WTC11 (cell line): ENCODE results near the gene RNF40. TPM values are rescaled to one million over a fixed set of nuclear protein-coding genes. Genes with fewer than 3 reads are reported as not detected.

Source experiments
- ATAC-seq: fragments of 200-7000 bp; cut with Tn5 transposase; 2 replicates; pipeline ENCODE4 v1.10.0; 2021; ENCODE audit warnings: mild to moderate bottlenecking, moderate library complexity
- CTCF ChIA-PET: fragments of 300-600 bp; sonication (Branson Sonifier 250); formaldehyde crosslinking; loops from one replicate; lab custom pipeline; 2021; ENCODE audit warnings: antibody characterized with exemption; lab: Charles Lee
- POLR2A ChIA-PET: fragments of 350-600 bp; sonication (Branson Sonifier 250); formaldehyde crosslinking; loops from one replicate; lab custom pipeline; 2021; ENCODE audit warnings: antibody characterized with exemption; lab: Charles Lee
- DNase-seq: peaks from one replicate; pipeline ENCODE4 v3.0.0; 2021; ENCODE audit warnings: low spot score
- H3K27ac Mint-ChIP-seq: 2 replicates; pipeline ENCODE4 v1.8.0; 2021; ENCODE audit warnings: mixed read lengths
- H3K27me3 Mint-ChIP-seq: 2 replicates; pipeline ENCODE4 v1.8.0; 2021; ENCODE audit warnings: low read depth, mild to moderate bottlenecking, moderate library complexity, mixed read lengths
- H3K36me3 Mint-ChIP-seq: 2 replicates; pipeline ENCODE4 v1.8.0; 2021; ENCODE audit warnings: mixed read lengths
- H3K4me1 Mint-ChIP-seq: 2 replicates; pipeline ENCODE4 v1.8.0; 2022; ENCODE audit warnings: mixed read lengths
- H3K4me3 Mint-ChIP-seq: 2 replicates; pipeline ENCODE4 v1.8.0; 2021; ENCODE audit warnings: mild to moderate bottlenecking, moderate library complexity, mixed read lengths
- H3K9me3 Mint-ChIP-seq: 2 replicates; pipeline ENCODE4 v1.8.0; 2021; ENCODE audit warnings: mixed read lengths
- ELF4 ChIP-seq: sonication (generic); formaldehyde crosslinking; IDR thresholded peaks from 2 replicates; pipeline ENCODE4 v1.8.1; 2022; ENCODE audit warnings: low read depth, mild to moderate bottlenecking, moderate library complexity, missing genetic modification reagents
- MXD4 ChIP-seq: fragments of 250-450 bp; sonication (Bioruptor Pico); IDR thresholded peaks from 2 replicates; pipeline ENCODE4 v1.8.0; 2021; ENCODE audit warnings: mild to moderate bottlenecking, moderate library complexity, borderline replicate concordance
- NFATC4 ChIP-seq: fragments of 250-450 bp; sonication (Bioruptor Pico); IDR thresholded peaks from 2 replicates; pipeline ENCODE4 v1.9.0; 2021; ENCODE audit warnings: mild to moderate bottlenecking
- NFE2L1 ChIP-seq: sonication (generic); formaldehyde crosslinking; IDR thresholded peaks from 2 replicates; pipeline ENCODE4 v1.8.1; 2023; ENCODE audit warnings: missing genetic modification reagents
- NR1H2 ChIP-seq: sonication (generic); formaldehyde crosslinking; IDR thresholded peaks from 2 replicates; pipeline ENCODE4 v1.9.0; 2021; ENCODE audit warnings: mild to moderate bottlenecking, moderate library complexity, missing genetic modification reagents
- SOX15 ChIP-seq: fragments of 250-450 bp; sonication (Bioruptor Pico); IDR thresholded peaks from 2 replicates; pipeline ENCODE4 v1.9.0; 2021; ENCODE audit warnings: mild to moderate bottlenecking
- SP1 ChIP-seq: sonication (generic); formaldehyde crosslinking; conservative IDR thresholded peaks from 2 replicates; pipeline ENCODE4 v1.8.1; 2022; ENCODE audit warnings: missing genetic modification reagents
- TEAD1 ChIP-seq: sonication (generic); formaldehyde crosslinking; IDR thresholded peaks from 2 replicates; pipeline ENCODE4 v1.8.0; 2022; ENCODE audit warnings: mild to moderate bottlenecking, missing genetic modification reagents
- TP53 ChIP-seq: sonication (generic); formaldehyde crosslinking; IDR thresholded peaks from 2 replicates; pipeline ENCODE4 v1.8.1; 2023; ENCODE audit warnings: mild to moderate bottlenecking, missing genetic modification reagents
- ZBTB21 ChIP-seq: sonication (generic); formaldehyde crosslinking; IDR thresholded peaks from 2 replicates; pipeline ENCODE4 v1.8.1; 2023; ENCODE audit warnings: mild to moderate bottlenecking, missing genetic modification reagents, borderline replicate concordance
- ZNF219 ChIP-seq: sonication (generic); formaldehyde crosslinking; IDR thresholded peaks from 2 replicates; pipeline ENCODE4 v1.8.0; 2023; ENCODE audit warnings: missing genetic modification reagents, mild to moderate bottlenecking, borderline replicate concordance
- ZNF423 ChIP-seq: fragments of 250-450 bp; sonication (Bioruptor Pico); IDR thresholded peaks from 2 replicates; pipeline ENCODE4 v2.1.2; 2022; ENCODE audit warnings: mild to moderate bottlenecking, moderate library complexity
- ZNF671 ChIP-seq: fragments of 250-450 bp; sonication (Bioruptor Pico); IDR thresholded peaks from 2 replicates; pipeline ENCODE4 v1.8.0; 2021; ENCODE audit warnings: mild to moderate bottlenecking
- total RNA-seq: library from RNA; stranded (reverse); gene quantifications from 3 replicates; pipeline ENCODE4 v1.2.3, GENCODE V29; 2021
- TF ChIP-seq, protein P1 (sequence below): sonication (generic); formaldehyde crosslinking; IDR thresholded peaks from 2 replicates; pipeline ENCODE4 v1.8.0; 2023; ENCODE audit warnings: mild to moderate bottlenecking, missing genetic modification reagents
- TF ChIP-seq, protein P2 (sequence below): sonication (generic); formaldehyde crosslinking; IDR thresholded peaks from 2 replicates; pipeline ENCODE4 v1.8.0; 2023; ENCODE audit warnings: missing genetic modification reagents
- TF ChIP-seq, protein P3 (sequence below): fragments of 250-450 bp; sonication (Bioruptor Pico); IDR thresholded peaks from 2 replicates; pipeline ENCODE4 v1.9.0; 2021; ENCODE audit warnings: mild to moderate bottlenecking, borderline replicate concordance
- TF ChIP-seq, protein P4 (sequence below): fragments of 250-450 bp; sonication (Bioruptor Pico); IDR thresholded peaks from 2 replicates; pipeline ENCODE4 v1.9.0; 2021; ENCODE audit warnings: mild to moderate bottlenecking
- TF ChIP-seq, protein P5 (sequence below): sonication (generic); formaldehyde crosslinking; IDR thresholded peaks from 2 replicates; pipeline ENCODE4 v1.8.1; 2023; ENCODE audit warnings: mild to moderate bottlenecking, missing genetic modification reagents, moderate library complexity
- TF ChIP-seq, protein P6 (sequence below): sonication (generic); formaldehyde crosslinking; IDR thresholded peaks from 2 replicates; pipeline ENCODE4 v1.8.1; 2023; ENCODE audit warnings: mild to moderate bottlenecking, moderate library complexity, missing genetic modification reagents
- TF ChIP-seq, protein P7 (sequence below): sonication (generic); formaldehyde crosslinking; IDR thresholded peaks from 2 replicates; pipeline ENCODE4 v1.8.0; 2022; ENCODE audit warnings: mild to moderate bottlenecking, missing genetic modification reagents
- TF ChIP-seq, protein P8 (sequence below): fragments of 250-450 bp; sonication (Bioruptor Pico); IDR thresholded peaks from 2 replicates; pipeline ENCODE4 v2.1.2; 2022; ENCODE audit warnings: mild to moderate bottlenecking, moderate library complexity
- TF ChIP-seq, protein P9 (sequence below): sonication (generic); formaldehyde crosslinking; IDR thresholded peaks from 2 replicates; pipeline ENCODE4 v1.8.0; 2022; ENCODE audit warnings: mild to moderate bottlenecking, missing genetic modification reagents

RNF40 gene
- total RNA-seq, 1 experiment from 2014 or later, result 77.1 TPM

DNA sequence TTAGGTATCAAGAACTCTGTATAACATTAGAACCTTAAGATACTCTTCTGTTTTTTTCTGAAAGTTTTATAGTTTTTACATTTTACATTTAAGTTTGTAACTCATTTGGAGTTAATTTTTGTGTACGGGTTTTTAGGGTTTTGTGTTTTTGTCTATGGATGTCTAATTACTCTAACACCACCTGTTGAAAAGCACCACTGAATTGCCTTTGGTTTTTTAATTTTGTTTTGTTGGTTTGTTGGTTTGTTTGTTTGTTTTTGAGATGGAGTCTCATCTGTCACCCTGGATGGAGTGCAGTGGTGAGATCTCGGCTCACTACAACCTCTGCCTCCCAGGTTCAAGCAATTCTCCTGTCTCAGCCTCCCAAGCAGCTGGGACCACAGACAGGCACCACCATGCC lies 54.6 kb downstream of the RNF40 start (continued):
- TF ChIP-seq, protein P1, sequence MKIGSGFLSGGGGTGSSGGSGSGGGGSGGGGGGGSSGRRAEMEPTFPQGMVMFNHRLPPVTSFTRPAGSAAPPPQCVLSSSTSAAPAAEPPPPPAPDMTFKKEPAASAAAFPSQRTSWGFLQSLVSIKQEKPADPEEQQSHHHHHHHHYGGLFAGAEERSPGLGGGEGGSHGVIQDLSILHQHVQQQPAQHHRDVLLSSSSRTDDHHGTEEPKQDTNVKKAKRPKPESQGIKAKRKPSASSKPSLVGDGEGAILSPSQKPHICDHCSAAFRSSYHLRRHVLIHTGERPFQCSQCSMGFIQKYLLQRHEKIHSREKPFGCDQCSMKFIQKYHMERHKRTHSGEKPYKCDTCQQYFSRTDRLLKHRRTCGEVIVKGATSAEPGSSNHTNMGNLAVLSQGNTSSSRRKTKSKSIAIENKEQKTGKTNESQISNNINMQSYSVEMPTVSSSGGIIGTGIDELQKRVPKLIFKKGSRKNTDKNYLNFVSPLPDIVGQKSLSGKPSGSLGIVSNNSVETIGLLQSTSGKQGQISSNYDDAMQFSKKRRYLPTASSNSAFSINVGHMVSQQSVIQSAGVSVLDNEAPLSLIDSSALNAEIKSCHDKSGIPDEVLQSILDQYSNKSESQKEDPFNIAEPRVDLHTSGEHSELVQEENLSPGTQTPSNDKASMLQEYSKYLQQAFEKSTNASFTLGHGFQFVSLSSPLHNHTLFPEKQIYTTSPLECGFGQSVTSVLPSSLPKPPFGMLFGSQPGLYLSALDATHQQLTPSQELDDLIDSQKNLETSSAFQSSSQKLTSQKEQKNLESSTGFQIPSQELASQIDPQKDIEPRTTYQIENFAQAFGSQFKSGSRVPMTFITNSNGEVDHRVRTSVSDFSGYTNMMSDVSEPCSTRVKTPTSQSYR (CRISPR knock-in tag), result no peak
- TF ChIP-seq TP53 (no peak), SOX15 (CRISPR knock-in tag) (no peak)

DNA sequence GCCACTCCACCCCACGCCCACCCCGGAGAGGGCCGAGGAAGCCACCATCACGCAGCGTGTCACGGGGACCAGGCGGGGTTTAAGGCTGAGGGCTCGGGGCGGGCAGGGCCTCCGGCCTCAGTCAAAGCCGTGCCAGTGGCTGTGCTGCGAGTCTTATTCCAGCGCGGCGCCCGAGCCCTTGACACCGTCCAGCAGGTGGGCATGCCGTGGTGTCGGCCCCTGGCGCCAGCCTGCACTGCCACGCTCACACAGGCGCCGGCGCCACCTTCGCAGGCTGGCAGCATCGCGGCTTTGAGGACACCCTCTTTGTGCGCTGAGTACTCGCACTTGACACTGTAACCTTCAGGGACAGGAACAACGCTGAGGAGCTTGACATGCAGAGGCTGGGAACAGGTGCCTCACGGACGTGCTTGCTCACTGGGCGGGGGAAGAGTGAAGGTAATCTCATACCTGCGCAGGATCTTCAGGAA lies 58.9 kb downstream of the RNF40 start:
- Mint-ChIP-seq H3K9me3 (no peaks in the 10 kb centered on the region), H3K4me3 (no peak overlapping the region), H3K27me3 (peaks cover 6% of the 10 kb centered on the region), H3K36me3 (no peaks in the 10 kb centered on the region), H3K4me1 (no peaks in the 10 kb centered on the region), H3K27ac (no peak overlapping the region)
- ChIA-PET POLR2A (no interaction called here), CTCF (interaction anchor here (0.6 to 1.7 kb wide), 2 partner anchors 24 to 29 kb away, joined by 3 to 5 read pairs; no protein-coding TSS in a partner anchor)
- TF ChIP-seq, protein P2, sequence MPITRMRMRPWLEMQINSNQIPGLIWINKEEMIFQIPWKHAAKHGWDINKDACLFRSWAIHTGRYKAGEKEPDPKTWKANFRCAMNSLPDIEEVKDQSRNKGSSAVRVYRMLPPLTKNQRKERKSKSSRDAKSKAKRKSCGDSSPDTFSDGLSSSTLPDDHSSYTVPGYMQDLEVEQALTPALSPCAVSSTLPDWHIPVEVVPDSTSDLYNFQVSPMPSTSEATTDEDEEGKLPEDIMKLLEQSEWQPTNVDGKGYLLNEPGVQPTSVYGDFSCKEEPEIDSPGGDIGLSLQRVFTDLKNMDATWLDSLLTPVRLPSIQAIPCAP (CRISPR knock-in tag), result no peak
- no peak for TF ChIP-seq ZNF219 (CRISPR knock-in tag)
- no peak for TF ChIP-seq SP1
- TF ChIP-seq TEAD1, result no peak
- no peak for TF ChIP-seq MXD4 (CRISPR knock-in tag)
- no peak for TF ChIP-seq ZNF671 (CRISPR knock-in tag)
- TF ChIP-seq, protein P3, sequence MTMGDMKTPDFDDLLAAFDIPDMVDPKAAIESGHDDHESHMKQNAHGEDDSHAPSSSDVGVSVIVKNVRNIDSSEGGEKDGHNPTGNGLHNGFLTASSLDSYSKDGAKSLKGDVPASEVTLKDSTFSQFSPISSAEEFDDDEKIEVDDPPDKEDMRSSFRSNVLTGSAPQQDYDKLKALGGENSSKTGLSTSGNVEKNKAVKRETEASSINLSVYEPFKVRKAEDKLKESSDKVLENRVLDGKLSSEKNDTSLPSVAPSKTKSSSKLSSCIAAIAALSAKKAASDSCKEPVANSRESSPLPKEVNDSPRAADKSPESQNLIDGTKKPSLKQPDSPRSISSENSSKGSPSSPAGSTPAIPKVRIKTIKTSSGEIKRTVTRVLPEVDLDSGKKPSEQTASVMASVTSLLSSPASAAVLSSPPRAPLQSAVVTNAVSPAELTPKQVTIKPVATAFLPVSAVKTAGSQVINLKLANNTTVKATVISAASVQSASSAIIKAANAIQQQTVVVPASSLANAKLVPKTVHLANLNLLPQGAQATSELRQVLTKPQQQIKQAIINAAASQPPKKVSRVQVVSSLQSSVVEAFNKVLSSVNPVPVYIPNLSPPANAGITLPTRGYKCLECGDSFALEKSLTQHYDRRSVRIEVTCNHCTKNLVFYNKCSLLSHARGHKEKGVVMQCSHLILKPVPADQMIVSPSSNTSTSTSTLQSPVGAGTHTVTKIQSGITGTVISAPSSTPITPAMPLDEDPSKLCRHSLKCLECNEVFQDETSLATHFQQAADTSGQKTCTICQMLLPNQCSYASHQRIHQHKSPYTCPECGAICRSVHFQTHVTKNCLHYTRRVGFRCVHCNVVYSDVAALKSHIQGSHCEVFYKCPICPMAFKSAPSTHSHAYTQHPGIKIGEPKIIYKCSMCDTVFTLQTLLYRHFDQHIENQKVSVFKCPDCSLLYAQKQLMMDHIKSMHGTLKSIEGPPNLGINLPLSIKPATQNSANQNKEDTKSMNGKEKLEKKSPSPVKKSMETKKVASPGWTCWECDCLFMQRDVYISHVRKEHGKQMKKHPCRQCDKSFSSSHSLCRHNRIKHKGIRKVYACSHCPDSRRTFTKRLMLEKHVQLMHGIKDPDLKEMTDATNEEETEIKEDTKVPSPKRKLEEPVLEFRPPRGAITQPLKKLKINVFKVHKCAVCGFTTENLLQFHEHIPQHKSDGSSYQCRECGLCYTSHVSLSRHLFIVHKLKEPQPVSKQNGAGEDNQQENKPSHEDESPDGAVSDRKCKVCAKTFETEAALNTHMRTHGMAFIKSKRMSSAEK (CRISPR knock-in tag), result no peak
- TF ChIP-seq, protein P4, sequence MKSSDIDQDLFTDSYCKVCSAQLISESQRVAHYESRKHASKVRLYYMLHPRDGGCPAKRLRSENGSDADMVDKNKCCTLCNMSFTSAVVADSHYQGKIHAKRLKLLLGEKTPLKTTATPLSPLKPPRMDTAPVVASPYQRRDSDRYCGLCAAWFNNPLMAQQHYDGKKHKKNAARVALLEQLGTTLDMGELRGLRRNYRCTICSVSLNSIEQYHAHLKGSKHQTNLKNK, result no peak
- TF ChIP-seq, protein P5, sequence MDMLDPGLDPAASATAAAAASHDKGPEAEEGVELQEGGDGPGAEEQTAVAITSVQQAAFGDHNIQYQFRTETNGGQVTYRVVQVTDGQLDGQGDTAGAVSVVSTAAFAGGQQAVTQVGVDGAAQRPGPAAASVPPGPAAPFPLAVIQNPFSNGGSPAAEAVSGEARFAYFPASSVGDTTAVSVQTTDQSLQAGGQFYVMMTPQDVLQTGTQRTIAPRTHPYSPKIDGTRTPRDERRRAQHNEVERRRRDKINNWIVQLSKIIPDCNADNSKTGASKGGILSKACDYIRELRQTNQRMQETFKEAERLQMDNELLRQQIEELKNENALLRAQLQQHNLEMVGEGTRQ (CRISPR knock-in tag), result no peak
- TF ChIP-seq NR1H2 (CRISPR knock-in tag), result no peak
- no peak for TF ChIP-seq NFATC4
- TF ChIP-seq, protein P6, sequence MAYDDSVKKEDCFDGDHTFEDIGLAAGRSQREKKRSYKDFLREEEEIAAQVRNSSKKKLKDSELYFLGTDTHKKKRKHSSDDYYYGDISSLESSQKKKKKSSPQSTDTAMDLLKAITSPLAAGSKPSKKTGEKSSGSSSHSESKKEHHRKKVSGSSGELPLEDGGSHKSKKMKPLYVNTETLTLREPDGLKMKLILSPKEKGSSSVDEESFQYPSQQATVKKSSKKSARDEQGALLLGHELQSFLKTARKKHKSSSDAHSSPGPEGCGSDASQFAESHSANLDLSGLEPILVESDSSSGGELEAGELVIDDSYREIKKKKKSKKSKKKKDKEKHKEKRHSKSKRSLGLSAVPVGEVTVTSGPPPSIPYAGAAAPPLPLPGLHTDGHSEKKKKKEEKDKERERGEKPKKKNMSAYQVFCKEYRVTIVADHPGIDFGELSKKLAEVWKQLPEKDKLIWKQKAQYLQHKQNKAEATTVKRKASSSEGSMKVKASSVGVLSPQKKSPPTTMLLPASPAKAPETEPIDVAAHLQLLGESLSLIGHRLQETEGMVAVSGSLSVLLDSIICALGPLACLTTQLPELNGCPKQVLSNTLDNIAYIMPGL (CRISPR knock-in tag), result no peak
- TF ChIP-seq, protein P7, sequence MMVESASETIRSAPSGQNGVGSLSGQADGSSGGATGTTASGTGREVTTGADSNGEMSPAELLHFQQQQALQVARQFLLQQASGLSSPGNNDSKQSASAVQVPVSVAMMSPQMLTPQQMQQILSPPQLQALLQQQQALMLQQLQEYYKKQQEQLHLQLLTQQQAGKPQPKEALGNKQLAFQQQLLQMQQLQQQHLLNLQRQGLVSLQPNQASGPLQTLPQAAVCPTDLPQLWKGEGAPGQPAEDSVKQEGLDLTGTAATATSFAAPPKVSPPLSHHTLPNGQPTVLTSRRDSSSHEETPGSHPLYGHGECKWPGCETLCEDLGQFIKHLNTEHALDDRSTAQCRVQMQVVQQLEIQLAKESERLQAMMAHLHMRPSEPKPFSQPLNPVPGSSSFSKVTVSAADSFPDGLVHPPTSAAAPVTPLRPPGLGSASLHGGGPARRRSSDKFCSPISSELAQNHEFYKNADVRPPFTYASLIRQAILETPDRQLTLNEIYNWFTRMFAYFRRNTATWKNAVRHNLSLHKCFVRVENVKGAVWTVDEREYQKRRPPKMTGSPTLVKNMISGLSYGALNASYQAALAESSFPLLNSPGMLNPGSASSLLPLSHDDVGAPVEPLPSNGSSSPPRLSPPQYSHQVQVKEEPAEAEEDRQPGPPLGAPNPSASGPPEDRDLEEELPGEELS (CRISPR knock-in tag), result no peak
- no peak for TF ChIP-seq ZBTB21 (CRISPR knock-in tag)
- TF ChIP-seq ELF4, result no peak
- TF ChIP-seq NFE2L1 (CRISPR knock-in tag), result no peak
- TF ChIP-seq ZNF423 (CRISPR knock-in tag), result no peak
- TF ChIP-seq, protein P8, sequence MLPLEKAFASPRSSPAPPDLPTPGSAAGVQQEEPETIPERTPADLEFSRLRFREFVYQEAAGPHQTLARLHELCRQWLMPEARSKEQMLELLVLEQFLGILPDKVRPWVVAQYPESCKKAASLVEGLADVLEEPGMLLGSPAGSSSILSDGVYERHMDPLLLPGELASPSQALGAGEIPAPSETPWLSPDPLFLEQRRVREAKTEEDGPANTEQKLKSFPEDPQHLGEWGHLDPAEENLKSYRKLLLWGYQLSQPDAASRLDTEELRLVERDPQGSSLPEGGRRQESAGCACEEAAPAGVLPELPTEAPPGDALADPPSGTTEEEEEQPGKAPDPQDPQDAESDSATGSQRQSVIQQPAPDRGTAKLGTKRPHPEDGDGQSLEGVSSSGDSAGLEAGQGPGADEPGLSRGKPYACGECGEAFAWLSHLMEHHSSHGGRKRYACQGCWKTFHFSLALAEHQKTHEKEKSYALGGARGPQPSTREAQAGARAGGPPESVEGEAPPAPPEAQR (CRISPR knock-in tag), result no peak
- TF ChIP-seq, protein P9, sequence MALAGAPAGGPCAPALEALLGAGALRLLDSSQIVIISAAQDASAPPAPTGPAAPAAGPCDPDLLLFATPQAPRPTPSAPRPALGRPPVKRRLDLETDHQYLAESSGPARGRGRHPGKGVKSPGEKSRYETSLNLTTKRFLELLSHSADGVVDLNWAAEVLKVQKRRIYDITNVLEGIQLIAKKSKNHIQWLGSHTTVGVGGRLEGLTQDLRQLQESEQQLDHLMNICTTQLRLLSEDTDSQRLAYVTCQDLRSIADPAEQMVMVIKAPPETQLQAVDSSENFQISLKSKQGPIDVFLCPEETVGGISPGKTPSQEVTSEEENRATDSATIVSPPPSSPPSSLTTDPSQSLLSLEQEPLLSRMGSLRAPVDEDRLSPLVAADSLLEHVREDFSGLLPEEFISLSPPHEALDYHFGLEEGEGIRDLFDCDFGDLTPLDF (CRISPR knock-in tag), result no peak
- ATAC-seq (no peak), DNase-seq (no peak)
